ENCODE results near the gene LRRC8A.
"Not testable (repeated sequence)": the region's sequence is repeated elsewhere in the genome, so short reads cannot be mapped to it uniquely, and the experiment has no call there.

LRRC8A gene

GRCh38 chr9:128940946-128941755, 59.2 kb downstream of the LRRC8A start:
- no peak for DNase-seq (ENCODE audit: low read depth)
- H3K4me3 ChIP-seq (ENCODE audit: low read depth, low read length) = no peak overlapping the region
- TF ChIP-seq, protein P1, sequence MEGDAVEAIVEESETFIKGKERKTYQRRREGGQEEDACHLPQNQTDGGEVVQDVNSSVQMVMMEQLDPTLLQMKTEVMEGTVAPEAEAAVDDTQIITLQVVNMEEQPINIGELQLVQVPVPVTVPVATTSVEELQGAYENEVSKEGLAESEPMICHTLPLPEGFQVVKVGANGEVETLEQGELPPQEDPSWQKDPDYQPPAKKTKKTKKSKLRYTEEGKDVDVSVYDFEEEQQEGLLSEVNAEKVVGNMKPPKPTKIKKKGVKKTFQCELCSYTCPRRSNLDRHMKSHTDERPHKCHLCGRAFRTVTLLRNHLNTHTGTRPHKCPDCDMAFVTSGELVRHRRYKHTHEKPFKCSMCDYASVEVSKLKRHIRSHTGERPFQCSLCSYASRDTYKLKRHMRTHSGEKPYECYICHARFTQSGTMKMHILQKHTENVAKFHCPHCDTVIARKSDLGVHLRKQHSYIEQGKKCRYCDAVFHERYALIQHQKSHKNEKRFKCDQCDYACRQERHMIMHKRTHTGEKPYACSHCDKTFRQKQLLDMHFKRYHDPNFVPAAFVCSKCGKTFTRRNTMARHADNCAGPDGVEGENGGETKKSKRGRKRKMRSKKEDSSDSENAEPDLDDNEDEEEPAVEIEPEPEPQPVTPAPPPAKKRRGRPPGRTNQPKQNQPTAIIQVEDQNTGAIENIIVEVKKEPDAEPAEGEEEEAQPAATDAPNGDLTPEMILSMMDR (IDR thresholded peaks at IDR 0.05; ENCODE audit: low read depth, low read length) = no peak
- TF ChIP-seq MYC (IDR thresholded peaks at IDR 0.05; ENCODE audit: low read depth, low read length) = no peak
- no peak for TF ChIP-seq POLR2A (IDR thresholded peaks at IDR 0.05; ENCODE audit: extremely low read depth, insufficient read length)
- TF ChIP-seq, protein P2, sequence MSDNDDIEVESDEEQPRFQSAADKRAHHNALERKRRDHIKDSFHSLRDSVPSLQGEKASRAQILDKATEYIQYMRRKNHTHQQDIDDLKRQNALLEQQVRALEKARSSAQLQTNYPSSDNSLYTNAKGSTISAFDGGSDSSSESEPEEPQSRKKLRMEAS (IDR thresholded peaks at IDR 0.05; ENCODE audit: low read depth, low read length) = no peak

DNA sequence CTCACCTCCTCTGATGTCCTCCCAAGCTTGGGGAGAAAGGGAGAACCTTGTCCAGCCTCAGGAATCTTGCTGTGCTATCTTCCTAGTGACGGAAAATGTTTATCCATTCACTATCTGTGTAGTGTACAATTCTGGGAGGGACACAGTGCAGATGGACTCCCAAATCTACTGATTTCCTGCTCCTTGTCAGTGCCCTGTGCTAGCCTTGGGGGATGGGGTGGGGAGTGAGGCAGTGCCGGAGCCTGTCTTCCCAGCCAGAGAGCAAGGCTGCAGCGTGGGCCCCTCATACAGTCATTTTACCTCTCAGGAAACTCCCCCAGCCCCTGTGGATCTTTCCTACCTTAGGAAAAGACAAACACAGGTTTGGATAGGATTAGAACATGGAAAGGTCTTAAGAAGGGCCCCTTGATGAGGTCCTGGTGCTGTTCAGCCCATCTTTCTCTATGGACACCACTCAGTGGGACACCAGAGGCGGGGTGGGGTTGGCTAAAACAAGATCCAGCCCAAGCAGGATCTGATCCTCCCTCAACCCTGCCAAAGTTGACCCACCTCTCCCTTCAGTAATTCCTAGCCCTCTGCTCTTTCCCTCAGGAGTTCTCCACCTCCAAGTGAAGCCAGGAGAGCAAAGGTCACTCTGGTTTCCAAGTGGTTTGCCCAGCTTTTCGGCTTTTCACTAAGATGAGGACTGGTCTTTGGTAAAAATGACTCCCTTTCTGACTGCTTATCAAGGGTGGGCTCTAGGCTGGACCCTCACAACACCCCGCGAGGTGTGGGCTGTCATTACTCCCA, 62.1 kb downstream of the LRRC8A start:
- H3K4me3 ChIP-seq (ENCODE audit: low read depth, low read length) = no peak overlapping the region
- DNase-seq (ENCODE audit: low read depth) = no peak
- no peak for TF ChIP-seq POLR2A (IDR thresholded peaks at IDR 0.05; ENCODE audit: extremely low read depth, insufficient read length)
- TF ChIP-seq, protein P1 (IDR thresholded peaks at IDR 0.05; ENCODE audit: low read depth, low read length) = no peak

GRCh38 chr9:128944966-128945365, 63.0 kb downstream of the LRRC8A start:
- not testable (repeated sequence) for H3K4me3 ChIP-seq (ENCODE audit: low read depth, low read length)

GRCh38 chr9:128945798-128946501, 64.0 kb downstream of the LRRC8A start:
- TF ChIP-seq, protein P1 (IDR thresholded peaks at IDR 0.05; ENCODE audit: low read depth, low read length) = no peak
- TF ChIP-seq POLR2A (IDR thresholded peaks at IDR 0.05; ENCODE audit: extremely low read depth, insufficient read length) = no peak
- TF ChIP-seq, protein P2 (IDR thresholded peaks at IDR 0.05; ENCODE audit: low read depth, low read length) = no peak
- no peak for TF ChIP-seq MYC (IDR thresholded peaks at IDR 0.05; ENCODE audit: low read depth, low read length)
- H3K4me3 ChIP-seq (ENCODE audit: low read depth, low read length) = no peak overlapping the region
- DNase-seq (ENCODE audit: low read depth) = no peak

More at GRCh38 chr9:128944966-128945365, 63.0 kb downstream of the LRRC8A start:
- not testable (repeated sequence) for DNase-seq (ENCODE audit: low read depth)

DNA sequence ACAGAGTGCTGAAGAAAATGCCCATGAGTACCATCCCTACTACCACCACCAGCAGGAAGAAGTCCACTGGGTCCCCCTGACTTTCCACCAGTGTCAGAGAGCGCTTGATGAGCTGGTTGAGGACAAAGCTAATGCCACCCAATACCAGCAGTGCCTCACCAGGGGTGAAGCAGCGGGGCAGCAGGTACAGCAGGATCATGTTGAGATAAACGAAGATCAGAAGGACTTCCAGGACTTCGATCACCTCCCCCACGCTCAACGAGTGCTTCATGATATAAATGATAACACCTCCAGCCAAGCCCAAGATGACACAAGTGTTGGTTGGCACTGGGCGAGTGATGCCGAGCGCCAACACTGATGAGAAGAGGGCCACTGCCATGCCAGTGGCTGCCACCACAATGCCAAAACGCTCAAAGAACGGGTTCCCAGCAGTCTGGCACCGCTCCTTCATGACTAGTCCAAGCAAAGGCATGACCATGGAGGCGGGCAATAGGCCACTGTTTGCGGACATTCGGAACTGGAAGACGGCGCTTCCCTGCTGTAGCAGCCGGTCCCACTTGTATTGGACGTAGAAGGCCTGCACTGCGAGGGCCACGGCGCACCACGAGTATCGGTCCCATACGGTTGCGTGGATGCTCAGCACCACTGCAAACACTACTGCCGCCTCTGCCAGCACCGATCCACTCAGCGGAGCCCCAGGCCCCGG, 64.8 kb downstream of the LRRC8A start:
- peak overlapping the region; percentile 68 for H3K4me3 ChIP-seq (ENCODE audit: low read depth, low read length)
- TF ChIP-seq, protein P2 (IDR thresholded peaks at IDR 0.05; ENCODE audit: low read depth, low read length) = no peak
- TF ChIP-seq, protein P1 (IDR thresholded peaks at IDR 0.05; ENCODE audit: low read depth, low read length) = no peak
- TF ChIP-seq MYC (IDR thresholded peaks at IDR 0.05; ENCODE audit: low read depth, low read length) (no peak), POLR2A (IDR thresholded peaks at IDR 0.05; ENCODE audit: extremely low read depth, insufficient read length) (no peak)
- DNase-seq (ENCODE audit: low read depth) = no peak

- DNase-seq (ENCODE audit: low read depth) = no peak
- H3K4me3 ChIP-seq (ENCODE audit: low read depth, low read length) = peak overlapping the region; percentile 68
- no peak for TF ChIP-seq MYC (IDR thresholded peaks at IDR 0.05; ENCODE audit: low read depth, low read length)
- no peak for TF ChIP-seq POLR2A (IDR thresholded peaks at IDR 0.05; ENCODE audit: extremely low read depth, insufficient read length)
- TF ChIP-seq, protein P2 (IDR thresholded peaks at IDR 0.05; ENCODE audit: low read depth, low read length) = no peak
- TF ChIP-seq, protein P1 (IDR thresholded peaks at IDR 0.05; ENCODE audit: low read depth, low read length) = no peak
Observed at GRCh38 chr9:128947277-128947526, 65.3 kb downstream of the LRRC8A start.
